HG02981 (cell line): ENCODE data around the gene CAPRIN1.

Experiments used
- ATAC-seq: cut with Tn5 transposase; IDR thresholded peaks from one replicate; pipeline ENCODE4 v1.9.1; 2021; ENCODE audit warnings: mild to moderate bottlenecking, moderate library complexity; ENCODE audit not compliant: unreplicated experiment

CAPRIN1 gene

DNA sequence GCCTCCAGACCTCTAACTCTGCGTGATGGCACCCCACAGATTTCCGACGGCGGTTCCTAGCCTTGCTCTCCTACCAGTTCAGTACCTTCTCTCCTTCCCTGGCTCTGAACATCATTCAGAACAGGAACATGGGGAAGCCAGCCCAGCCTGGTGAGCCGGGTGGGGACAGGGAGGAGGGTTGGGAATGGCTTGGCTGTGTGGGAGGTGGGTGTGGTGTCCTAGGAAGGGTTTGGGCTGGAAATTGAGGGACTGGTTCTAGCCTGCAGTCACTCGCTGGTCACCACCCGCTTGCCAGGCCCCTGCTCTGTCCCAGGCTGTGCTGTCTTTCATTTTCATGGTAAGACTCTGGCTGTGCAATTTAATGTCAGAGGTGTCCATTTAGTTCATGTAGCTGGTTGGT, 87.8 kb downstream of the CAPRIN1 start:
- no peak for ATAC-seq

DNA sequence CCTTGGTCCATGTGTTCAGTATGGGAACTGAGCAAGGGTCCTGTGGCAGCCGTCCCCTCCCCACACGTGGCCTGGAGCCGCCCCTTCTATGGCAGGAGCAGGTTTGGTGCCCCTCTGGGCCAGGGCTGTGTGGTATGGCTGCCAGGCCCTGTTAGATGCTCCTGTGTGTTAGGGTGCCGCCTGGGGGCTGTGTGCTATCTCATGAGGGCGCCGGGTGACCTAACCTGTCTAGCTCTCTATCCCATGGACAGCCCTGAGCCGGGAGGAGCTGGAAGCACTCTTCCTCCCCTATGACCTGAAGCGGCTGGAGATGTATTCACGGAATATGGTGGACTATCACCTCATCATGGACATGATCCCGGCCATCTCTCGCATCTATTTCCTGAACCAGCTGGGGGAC, 88.6 kb downstream of the CAPRIN1 start:
- no peak for ATAC-seq

DNA sequence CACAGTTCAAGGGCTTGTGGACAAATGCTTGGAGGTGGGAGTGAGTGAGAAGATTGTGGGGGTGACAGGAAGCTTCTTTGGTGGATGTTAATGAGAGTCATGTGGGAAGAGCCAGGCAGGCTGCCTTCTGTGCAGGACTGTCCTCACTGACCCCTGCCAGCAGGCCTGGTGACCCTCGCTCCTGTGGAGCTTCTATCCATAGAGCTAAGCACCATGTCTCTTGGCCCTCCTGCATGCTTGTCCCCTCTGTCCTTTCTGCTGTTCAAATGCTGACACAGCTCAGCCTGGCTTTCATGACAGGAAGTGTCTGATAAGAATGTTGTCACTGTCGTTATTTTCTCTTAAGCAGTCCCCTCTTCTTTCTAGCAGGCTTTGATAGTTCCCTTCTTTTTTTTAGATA, 91.5 kb downstream of the CAPRIN1 start:
- ATAC-seq, result no peak

DNA sequence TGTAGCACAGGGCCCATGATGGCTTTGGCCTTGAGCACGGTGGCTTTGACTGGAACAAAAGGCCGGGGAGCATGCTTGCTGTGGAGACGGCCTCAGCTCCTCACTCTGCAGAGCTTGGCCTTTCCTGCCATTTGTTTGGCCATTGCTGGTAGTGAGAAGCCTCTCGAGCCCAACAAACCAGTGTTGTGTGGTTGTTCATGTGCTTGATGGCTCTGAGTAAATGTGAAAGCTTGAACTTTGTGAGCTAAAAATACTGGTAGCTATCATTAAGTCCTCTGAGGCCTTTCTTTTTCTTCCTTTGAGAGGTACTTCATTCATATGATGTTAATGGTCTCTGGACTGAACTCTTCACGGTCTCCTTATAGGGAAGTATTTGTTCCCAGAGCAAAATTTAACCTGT, 93.5 kb downstream of the CAPRIN1 start:
- no peak for ATAC-seq

DNA sequence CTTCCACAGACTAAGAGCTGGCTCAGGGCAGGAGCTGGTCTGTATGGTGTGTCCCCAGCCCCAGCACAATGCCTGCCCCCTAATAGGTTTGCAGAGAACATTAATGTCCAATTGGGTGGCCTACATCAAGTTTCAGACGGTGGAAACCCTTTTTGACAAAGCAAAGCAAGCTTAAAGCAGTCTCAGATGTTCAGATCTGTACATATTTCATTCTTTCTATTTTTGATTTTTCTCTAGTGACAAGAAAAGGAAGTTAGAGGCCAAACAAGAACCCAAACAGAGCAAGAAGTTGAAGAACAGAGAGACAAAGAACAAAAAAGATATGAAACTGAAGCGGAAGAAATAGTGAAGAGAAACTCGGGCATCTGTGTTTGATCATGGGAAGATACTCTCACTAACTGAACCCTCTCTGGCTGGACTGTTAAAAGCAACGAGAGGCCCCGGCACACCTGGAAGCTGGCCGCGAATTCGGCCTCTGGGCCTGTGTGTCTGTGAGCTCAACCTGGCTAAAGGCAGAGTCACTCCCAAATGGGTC, 94.4 kb downstream of the CAPRIN1 start:
- no peak for ATAC-seq

DNA sequence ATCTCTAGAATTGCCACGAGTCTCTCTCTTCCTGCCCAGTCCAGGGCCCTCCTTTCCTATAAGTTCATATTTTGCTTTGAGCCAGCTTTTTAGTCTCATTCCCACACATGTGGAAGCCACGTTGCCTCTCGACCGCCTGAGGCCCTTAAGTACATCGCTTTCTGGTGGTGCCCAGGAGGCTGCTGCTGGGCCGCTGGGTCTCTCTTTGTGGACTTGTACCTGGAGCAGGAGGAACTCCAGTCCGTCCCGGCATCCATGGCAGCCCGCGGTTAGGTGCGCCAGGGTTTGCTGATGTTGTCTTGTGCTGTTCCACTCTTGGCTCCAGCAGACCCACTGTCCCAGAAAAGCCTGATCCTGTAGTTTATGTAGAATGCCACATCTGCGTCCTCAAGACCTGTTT, 94.9 kb downstream of the CAPRIN1 start:
- ATAC-seq, result no peak

DNA sequence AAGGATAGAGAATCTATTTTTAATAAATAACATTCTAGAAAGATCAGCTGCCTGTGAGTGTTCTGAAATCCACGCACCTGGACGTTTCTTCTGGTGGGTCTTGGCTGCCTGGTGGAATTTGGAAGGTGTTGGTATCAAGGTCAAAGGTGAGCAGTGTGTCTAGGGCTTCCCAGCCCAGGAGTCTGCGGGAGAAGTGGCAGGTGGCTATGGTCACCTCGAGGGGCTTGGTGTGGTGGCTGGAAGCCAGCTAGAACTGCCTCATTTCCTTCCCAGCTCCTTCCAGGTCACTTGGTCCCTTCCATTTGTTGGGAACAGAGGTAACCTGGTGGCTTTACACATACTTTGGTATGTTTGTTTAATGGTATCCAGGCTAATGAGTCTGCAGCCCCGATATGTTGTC, 95.3 kb downstream of the CAPRIN1 start:
- ATAC-seq, result no peak

DNA sequence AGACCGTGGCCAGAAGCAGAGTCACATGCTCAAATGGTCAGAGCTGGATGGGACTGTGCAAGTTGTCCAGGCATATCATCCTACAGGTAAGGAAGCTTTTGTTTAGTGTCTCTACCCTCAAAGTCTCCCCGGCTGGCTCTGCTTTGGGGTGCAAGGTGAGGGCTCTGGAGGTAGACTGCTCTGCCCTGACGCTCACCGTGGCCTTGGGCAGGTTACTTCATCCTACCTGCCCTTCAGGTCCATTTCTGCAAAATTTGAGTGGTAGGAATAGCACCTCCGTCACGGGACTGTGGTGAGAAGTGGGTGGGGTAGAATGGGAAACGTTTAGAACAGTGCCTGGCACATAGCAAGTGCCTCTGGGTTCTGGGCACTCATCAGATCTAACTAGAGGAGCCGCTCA, 96.0 kb downstream of the CAPRIN1 start:
- no peak for ATAC-seq

DNA sequence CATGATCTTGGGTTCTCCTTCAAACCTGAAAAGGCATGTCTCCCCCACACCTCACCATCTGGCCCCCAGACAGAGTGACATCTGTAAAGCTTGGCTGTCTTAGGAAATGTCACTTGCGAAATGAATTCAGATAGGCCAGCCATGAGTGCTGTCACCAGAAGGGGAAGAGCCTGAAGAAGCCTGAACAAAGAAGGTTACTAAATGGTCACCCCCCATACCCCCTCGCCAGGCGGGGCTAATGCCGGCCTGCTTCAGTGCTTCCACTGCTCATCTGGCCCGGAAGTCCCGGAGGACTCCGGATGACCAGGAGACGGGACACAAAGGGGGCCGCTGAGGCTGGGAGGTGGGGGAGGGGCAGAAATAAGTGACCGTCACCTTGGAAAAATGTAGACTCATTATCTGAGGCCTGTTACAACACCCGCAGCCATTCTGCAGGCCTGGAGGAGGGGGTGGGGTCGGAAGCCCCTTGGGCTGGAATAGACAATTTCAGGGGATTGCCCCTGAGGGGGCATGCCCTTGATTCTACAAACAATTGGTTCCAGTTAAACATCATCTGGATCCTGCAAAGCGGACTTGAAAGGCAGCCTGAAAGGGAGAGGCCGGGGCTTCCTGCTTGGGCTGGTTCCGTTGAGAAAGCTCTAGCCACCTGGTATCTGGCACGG, 97.1 kb downstream of the CAPRIN1 start:
- no peak for ATAC-seq

DNA sequence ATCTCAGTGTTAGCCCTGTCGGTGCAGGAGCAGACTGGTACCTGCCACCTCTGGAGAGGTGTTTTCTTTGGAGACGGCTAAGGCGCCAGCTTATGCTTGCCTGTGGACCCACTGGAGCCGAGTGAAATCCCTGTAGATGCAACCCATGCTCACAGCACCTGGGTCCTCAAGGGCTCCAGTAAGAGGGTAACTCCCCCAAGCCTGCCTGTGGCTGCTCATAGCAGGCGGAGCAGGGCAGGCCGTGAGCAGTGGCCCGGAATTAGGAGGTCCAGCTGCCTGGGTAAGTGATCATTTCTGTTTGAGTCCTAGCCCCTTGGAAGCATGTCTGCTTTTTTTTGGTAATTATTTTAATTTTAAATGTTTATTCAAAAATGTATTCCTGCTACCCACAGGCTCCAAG, 97.7 kb downstream of the CAPRIN1 start:
- no peak for ATAC-seq

DNA sequence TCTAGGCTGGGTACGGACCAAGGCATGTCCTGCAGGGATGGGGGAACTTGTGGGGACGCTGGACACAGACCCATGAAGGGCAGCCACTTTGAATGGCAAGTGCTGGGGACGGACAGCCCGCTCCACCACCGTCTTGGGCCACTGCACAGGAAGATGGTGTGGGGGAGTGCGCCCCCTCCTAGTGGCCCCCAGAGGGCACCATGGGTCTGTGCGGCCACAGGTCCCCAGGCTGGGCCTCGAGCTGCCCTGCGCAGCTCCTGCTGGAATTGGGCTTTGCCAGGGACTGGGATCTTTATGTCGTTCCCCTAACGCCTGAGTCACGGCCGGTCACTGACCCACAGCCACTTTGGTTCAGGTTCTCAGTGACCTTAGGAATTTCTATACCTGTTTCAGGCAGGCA, 98.3 kb downstream of the CAPRIN1 start:
- no peak for ATAC-seq

DNA sequence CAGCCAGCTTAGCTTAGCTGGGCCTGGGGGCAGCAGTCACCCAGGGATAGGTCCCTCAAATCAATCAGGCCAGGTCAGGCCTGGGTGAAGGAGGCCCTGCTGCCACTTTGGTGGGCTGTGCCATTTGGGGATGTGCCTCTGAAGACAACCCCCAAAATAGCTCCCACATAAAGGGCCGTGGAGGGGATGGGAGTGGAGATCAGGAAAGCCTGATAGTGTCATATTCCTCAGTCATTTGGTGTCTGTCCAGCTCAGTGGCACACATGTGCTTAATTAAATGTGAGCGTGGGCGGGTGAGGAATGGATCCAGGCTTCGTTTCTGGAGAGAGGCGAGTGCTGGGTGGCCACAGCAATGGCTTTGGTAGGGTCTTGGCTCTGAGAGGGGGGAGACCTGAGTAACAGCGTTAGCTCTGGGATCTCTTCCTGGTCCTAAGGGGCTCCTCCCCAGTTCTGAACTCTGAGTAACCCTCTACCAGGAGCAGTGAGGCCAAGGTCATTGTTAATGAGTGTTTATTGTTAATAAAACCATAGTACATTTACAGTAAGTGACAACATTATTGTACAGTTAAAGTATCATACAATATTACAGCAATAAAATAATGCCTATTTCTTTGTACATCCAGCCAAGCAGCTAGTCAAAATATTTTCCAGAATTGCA, 99.1 kb downstream of the CAPRIN1 start:
- ATAC-seq, result no peak
